NCI-H2227 (cell line): ENCODE measurements around the gene OGA.

Source experiments
- DNase-seq: peaks from one replicate; lab custom pipeline; 2025; ENCODE audit not compliant: unreplicated experiment; lab: John Stamatoyannopoulos, UW

Gene OGA

DNA sequence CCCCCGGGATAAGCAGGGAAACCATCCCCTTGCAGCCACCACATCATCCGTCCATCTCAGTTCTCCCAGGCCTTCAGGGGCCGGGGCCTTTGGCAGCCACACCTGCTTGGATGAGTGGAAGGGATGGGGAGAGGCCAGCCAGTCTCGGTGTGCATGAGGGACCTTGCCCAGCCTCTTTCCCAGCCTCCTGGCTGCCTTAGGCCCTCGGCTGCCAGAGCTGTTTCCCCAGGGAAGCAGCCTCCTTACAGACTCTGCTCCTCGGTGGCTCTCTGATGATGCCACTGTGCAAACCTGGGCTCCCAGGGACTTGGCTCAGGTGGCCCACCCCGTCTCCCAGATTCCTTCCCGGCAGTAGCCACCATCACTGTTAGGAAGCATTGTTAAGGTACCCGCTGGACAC, 57.0 kb downstream of the OGA start:
- DNase-seq, result no peak

DNA sequence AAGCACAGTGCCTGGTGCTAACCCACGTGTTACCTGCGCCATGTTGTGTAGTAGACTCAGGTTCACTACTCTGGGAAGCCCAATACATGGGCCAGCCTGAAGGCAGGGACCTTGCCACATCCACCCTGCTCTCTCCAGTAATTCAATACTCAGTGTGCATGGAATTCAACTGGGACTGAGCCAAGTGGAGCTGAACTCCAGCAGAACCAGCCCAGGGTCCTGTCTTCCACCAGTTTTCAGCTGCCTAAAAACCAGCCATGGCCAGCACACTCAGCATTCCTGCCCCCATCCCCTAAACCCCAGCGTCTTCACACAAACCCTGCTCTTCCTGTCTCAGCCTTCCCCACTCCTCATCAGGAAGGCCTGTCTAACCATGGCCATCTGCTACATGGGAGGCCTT, 57.7 kb downstream of the OGA start:
- DNase-seq, result no peak

DNA sequence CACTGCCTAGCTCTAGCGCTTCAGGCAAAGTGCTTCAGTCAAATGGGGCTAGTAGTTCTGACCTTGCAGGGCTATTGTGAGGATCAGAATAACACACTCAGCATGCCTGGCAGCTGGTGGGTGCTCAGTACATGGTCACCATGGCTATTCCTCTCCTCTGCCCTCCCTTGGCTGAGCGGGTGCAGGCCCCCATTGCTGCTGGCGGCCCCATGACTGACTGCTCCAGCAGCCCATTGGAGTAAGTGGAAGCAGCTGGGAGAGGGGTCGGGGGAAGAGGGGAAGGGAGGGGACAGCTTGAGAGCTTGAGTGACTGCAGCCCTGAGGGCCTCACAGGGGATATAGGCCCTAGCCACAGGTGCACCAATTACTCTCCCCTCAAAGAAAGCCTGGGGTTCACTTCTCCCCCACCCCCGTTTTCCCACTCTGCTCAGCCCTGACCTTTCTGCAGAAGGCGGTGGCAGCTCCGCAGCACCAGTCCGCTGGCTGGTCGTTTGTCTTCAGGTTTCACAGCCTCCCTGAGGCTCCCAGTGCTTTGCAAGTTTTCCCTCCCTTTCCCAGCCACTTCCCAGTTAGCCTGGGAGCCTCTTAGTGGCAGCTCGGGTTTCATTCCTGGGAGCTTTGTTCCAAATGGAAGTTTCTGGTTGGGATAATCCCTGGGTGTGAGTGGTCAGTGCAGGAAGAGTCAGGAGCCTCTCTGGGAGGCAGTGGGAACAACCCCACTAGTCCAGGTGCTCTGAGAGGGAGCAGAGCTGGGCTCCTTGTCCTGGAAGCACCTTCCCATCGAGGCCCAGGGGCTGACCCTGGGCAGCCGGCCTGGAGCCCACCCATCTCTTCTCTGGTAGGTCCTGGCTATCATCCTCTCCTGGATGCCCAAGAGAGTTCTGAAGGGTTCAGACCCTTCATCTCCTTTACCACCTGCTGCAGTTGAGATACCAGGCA, 58.7 kb downstream of the OGA start:
- DNase-seq, result no peak

DNA sequence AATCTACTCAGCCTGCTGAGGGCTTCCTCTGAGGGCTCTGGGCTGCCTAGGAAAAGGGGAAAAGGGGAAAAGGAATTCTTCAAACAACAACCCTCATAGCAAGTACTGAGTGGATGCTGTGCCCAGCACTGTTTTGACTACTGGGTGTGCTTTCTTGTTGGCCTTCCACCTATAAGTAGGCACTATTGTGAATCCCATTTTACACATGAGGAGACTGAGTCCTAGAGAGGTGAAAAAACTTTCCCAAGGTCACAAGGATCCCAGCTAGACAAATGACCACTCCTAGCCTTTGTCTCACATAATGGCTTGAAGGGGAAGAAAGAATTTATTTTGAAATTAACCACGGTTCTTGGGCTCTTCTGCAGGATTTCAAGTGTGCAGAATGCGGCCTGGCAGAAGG, 59.4 kb downstream of the OGA start:
- DNase-seq, result no peak

DNA sequence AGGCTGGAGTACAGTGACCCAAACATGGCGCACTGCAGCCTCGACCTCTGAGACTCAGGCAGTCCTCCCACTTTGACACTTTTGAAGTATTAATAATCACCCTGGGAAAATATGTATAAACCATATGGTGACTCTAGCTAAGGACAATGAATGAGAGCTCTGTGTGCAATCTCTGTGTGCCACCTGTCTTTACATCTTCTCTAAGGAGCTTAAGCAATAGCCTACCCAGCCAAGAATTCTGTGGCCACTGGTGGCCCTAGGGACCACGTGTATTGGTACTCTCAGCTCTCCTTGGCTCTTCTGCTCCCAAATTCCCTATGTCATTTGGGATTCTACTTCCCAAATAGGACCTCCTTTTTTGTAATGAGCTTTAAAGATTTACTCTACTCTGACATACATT, 66.0 kb downstream of the OGA start:
- no peak for DNase-seq

DNA sequence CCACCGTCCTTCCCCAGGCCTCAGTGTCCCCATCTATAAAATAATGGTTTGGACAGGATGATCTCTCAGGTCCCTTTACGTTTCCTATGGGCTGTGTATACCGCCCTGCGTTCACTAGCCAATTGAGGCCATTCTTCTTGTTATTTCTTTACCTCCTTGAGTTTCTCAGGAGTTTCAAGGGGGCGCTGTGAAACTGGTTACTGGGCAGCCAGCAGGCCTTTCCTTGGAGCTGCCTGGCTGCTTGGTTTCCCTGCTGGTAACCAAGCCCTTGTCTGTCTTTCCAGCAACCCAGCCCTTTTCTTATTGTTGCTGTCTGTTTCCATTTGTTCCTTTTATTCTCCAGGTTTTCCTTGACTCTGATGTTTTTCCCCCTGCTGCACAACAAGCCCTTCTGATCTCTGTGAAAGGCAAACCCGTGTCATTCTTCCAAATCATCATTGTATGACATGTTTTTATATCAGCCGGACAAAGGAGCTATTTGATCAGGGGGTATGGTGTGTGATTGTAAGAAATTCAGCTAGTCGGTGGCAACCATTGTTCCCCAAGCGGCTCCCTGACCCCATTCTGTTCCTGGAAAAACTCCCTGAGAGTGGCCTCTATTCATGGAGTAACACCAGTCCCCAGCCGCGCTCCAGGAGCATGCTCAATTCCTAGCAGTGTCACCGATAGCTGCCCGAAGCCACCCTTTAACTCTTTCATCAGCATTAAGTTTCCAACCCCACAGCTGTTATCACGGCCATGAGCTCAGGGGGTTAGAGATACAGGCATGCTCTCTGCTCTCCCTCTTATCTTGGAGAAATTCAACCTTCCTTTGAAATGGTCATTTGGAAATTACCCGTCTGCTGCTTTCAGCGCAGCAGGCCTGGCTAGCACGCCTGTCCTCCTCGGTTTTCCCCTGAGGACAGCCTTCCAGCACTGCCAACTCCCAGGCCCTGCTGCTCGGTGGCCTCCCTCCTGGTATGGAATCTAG, 68.9 kb downstream of the OGA start:
- DNase-seq, result peak; percentile 19

DNA sequence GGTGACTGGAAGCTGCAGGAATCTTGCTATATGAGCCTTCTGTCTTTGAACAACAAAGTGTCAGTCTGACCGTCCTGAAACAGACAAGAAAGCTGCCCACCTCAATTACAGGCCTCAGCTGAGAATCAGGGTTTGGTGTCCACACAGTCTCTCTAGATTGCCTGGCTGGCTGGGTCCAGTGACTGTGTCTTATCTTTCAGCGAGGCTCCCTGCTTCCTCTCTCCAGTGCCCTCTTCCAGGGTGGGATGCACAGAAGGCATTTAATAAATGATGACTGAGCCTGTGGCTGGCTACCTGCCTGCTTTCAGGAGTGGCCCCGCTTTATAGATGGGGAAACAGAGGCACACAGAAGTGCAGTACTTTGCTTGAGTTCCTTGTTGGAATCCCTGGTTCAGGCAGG, 69.7 kb downstream of the OGA start:
- no peak for DNase-seq

DNA sequence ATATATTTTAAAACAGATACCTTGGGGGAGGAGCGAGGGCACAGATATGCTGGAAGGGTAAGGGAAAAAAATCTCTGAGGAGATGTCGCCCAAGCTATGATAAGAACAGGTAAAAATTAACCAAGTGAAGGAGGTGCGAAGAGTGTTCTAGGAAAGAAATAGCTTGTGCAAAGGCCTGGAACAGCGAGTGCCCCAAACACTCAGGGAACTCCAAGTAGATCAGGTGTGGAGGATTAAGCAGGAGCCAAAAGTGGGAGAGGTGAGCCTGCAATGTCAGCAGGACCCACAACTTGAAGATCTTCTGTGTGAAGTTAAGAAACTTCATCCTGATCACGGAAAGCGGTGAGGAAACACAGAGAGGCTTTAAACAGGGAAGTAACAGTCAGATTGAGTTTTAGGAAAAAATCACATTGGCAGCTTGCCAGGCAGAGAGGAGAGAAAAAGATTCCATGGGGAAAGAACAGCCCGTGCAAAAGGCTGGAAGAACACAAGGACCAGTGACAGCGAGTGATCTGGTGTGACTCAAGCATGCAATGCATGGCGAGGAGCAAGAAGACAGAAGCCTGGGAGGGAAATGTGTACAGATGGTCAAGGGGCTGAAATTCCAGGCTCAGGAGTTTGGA, 73.1 kb downstream of the OGA start:
- DNase-seq, result no peak

DNA sequence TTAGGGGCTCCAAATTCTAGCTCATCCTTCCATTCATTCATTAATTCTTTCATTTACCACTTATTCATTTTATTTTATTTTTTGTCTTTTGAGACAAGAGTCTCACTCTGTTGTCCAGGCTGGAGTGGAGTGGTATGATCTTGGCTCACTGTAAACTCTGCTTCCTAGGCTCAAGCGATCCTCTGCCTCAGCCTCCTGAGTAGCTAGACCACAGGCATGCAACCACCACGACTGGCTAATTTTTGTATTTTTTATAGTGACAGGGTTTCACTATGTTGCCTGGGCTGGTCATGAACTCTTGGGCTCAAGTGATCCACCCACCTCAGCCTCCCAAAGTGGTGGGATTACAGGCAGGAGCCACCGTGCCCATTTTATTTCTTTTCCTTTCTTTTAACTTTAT, 74.0 kb downstream of the OGA start:
- no peak for DNase-seq

DNA sequence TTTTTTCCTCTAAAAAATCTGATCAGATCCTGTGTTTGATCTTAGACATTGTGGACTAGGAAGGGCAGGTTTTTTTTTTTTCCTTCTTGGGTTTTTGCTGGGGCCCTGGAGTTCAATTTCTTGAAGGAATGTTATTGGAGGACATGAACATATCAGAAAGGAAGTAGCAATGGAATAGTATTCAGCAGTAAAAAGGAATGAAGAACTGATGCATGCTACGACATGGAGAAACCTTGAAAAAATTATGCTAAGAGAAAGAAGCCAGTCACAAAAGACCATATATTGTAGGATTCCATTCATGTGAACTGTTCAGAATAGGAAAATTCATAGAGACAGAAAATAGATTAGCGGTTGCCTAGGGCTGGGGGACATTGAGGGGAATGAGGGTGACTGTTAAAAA, 76.3 kb downstream of the OGA start:
- DNase-seq, result no peak

DNA sequence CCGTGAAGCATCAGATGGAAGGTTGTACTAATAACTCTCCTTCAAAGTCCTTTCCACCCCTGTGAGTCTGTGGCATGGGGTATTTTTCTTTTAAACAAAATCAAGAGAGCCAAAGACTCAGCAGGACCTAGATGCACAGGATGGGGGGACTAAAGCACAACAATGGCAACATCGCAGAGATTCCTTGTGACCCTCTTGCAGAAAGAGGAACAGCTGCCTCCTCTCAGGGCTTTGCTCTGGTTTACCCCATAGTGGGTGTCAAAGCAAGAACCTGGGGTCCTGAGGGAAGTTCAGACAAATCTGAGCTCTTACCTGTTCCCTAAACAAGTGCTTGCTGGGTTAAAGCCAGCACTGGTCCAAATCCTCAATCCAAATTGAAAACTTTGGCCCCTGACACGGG, 81.6 kb downstream of the OGA start:
- no peak for DNase-seq
